ENCODE measurements around the gene MICAL2. TPM values are rescaled to one million over a fixed set of nuclear protein-coding genes. Genes with fewer than 3 reads are reported as not detected.
A peak's percentile ranks its signal among the peaks of the same experiment; 100 is the strongest.

The MICAL2 gene
- total RNA-seq, 2 donors from 2014 or later, result 194 TPM

DNA sequence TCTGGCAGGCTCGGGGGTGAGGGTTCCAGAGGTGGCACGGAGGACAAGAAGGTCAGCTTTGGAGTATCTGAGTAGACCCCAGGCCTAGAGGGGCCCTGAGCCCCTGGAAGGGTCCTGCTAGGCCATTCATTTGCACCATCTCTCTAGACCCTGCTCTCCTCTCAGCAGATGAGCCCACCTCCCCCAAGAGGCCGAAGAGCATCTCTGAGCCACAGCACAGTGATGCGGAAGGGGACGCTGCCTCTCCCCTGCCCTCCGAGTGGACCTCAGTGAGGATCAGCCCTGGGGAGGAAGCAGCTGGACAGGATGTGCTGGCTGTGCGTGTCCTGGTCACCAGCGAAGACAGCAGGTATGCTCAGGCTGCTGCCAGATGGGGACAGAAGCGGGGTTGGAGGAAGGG is 165.4 kb downstream of the MICAL2 start:
- Histone ChIP-seq H3K9me3 (no peaks in the 10 kb centered on the region), H3K36me3 (no peaks in the 10 kb centered on the region), H3K9ac (ENCODE audit: low read depth in 2 of 2, low read length in 2 of 2) (no peak overlapping the region), H3K27ac (no peak overlapping the region), H3K4me3 (no peak overlapping the region), H3K27me3 (no peaks in the 10 kb centered on the region), H3K4me1 (no peaks in the 10 kb centered on the region)
- intact Hi-C loops (cut with DNase I), result loop anchor here (10.0 kb wide), 1 partner anchor 341 kb away; no protein-coding TSS in a partner anchor
- TF ChIP-seq, protein P1, sequence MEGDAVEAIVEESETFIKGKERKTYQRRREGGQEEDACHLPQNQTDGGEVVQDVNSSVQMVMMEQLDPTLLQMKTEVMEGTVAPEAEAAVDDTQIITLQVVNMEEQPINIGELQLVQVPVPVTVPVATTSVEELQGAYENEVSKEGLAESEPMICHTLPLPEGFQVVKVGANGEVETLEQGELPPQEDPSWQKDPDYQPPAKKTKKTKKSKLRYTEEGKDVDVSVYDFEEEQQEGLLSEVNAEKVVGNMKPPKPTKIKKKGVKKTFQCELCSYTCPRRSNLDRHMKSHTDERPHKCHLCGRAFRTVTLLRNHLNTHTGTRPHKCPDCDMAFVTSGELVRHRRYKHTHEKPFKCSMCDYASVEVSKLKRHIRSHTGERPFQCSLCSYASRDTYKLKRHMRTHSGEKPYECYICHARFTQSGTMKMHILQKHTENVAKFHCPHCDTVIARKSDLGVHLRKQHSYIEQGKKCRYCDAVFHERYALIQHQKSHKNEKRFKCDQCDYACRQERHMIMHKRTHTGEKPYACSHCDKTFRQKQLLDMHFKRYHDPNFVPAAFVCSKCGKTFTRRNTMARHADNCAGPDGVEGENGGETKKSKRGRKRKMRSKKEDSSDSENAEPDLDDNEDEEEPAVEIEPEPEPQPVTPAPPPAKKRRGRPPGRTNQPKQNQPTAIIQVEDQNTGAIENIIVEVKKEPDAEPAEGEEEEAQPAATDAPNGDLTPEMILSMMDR (IDR thresholded peaks at IDR 0.05), result no peak
- no peak for DNase-seq

DNA sequence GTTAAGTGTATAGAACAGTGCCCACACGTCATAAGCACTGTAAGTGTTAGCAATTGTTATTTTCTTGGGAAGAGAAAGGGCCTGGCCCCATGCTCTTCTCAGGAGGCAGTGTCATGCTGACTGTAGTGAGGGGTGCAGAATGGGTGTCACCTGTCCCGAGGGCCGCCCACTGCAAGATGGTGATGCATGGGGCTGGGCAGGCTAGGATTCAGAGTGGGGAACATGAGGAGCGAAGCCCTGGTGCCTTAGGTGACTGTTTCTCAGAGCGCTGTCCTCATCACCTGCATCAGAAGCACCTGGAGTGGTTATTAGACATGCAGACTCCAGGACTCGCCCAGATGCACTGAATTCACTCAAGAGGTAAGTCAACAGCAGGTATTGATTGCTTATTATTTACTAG is 166.0 kb downstream of the MICAL2 start:
- intact Hi-C loops (cut with DNase I), result loop anchor here (10.0 kb wide), 1 partner anchor 342 kb away; no protein-coding TSS in a partner anchor
- TF ChIP-seq, protein P1 (IDR thresholded peaks at IDR 0.05), result no peak

DNA sequence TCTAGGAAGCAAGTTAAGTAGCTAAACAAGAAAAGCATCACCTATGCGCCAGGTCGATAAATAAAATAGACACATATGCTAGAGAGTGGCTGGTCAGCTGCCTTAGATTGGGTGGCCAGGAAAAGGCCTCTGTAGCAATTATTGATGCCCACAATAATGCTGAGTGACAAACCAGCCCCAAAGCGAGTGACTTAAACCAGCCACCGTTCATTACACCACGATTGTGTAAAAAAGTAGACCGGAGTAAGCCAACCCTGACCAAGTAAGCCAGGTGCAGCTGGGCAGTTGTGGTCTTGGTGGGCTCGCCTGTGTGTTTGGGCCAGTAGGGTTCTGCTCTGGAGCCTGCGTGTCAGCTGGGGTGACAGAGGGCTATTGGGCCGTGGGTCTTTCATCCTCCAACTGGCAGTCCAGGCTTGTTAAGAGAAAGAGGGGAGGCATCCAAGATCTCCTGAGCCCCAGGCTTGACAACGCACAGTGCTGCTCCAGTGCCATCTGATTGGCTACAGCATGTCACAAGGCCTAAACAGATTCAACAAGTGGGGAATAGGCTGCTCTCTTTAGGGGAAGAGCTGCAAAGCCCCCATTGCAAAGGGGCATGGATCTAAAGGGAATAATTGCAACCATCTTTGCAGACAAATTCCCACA is 166.6 kb downstream of the MICAL2 start:
- H3K27ac ChIP-seq, result no peak overlapping the region
- intact Hi-C loops (cut with DNase I), result loop anchor here (10.0 kb wide), 1 partner anchor 342 kb away; no protein-coding TSS in a partner anchor
- no peak overlapping the region for H3K4me3 ChIP-seq
- TF ChIP-seq, protein P1 (IDR thresholded peaks at IDR 0.05), result no peak
- H3K27me3 ChIP-seq, result no peaks in the 10 kb centered on the region
- DNase-seq, result no peak
- no peak overlapping the region for H3K9ac ChIP-seq (ENCODE audit: low read depth in 2 of 2, low read length in 2 of 2)
- no peaks in the 10 kb centered on the region for H3K36me3 ChIP-seq
- no peaks in the 10 kb centered on the region for H3K9me3 ChIP-seq
- H3K4me1 ChIP-seq, result no peaks in the 10 kb centered on the region

More for the DNA sequence above, 166.0 kb downstream of the MICAL2 start:
- Histone ChIP-seq H3K9ac (ENCODE audit: low read depth in 2 of 2, low read length in 2 of 2) (no peak overlapping the region), H3K27me3 (no peaks in the 10 kb centered on the region), H3K4me3 (no peak overlapping the region), H3K9me3 (no peaks in the 10 kb centered on the region), H3K27ac (no peak overlapping the region), H3K4me1 (no peaks in the 10 kb centered on the region), H3K36me3 (no peaks in the 10 kb centered on the region)
- DNase-seq, result no peak

DNA sequence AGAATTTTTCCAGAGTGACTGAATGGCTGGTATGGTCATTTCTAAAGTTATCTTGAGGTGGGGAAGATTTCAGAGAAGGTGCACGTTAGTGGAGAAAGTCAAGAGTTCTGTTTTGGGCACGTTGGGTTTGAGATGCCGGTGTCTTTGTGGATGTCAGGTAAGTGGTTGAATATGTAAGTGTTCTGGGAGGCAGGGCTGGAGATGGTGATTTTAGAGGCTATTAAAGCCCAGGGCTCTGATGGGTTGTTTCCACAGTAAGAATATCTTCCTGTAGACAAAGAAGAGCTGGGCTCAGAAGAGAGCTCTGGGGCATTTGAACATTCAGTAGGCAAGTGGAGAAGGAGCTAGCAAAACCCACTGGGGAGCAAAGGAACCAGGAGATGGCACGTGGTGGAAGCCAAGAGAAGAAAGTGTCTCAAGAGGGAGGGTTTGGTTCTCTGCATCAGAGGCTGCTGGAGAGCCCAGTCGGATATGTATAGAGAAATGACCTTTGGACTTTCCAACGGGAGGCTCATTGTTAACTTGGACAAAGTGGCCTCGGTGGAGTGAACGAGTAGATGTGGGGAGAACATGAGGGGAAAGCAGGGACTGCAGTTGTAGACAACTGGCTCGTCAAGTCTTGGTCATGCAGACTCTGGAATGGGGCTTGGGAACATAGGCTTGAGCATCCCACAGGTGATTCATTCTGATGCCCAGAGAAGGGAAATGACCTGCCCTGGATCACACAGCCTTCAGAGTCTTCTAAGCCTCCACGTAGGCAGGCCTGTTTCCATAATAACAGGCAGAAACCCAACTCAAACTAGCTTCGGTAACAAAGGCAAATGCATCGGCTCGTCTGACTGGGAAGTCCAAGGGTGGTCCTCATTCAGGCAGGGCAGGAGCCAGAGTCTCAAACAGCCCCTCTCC is 168.6 kb downstream of the MICAL2 start:
- H3K4me3 ChIP-seq, result no peak overlapping the region
- no peaks in the 10 kb centered on the region for H3K36me3 ChIP-seq
- no peaks in the 10 kb centered on the region for H3K9me3 ChIP-seq
- no peaks in the 10 kb centered on the region for H3K4me1 ChIP-seq
- intact Hi-C loops (cut with DNase I), result loop anchor here (10.0 kb wide), 1 partner anchor 344 kb away; no protein-coding TSS in a partner anchor
- no peak overlapping the region for H3K9ac ChIP-seq (ENCODE audit: low read depth in 2 of 2, low read length in 2 of 2)
- TF ChIP-seq, protein P1 (IDR thresholded peaks at IDR 0.05), result no peak
- DNase-seq, result no peak
- H3K27me3 ChIP-seq, result no peaks in the 10 kb centered on the region
- no peak overlapping the region for H3K27ac ChIP-seq

DNA sequence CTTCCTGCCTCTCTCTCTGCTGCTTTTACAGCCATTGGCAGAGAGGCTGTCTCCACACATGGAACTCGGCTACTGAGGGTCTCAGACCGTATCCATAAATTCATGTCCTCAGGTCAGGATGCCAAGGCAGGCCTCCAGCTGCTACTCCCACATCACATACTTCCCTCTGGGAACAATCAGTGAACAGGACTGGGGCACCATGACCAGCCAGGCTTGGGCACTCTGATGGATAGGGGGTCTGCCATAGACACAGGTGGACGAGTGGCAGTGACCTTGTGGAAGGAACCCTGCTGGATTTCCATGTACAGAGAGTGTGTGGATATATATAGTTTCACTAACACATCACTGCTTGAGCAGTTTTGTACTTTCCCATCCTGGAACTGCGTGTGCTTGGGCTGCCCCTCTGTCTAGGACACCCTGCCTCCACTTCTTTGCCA is 169.3 kb downstream of the MICAL2 start:
- Histone ChIP-seq H3K9ac (ENCODE audit: low read depth in 2 of 2, low read length in 2 of 2) (no peak overlapping the region), H3K27ac (no peak overlapping the region), H3K27me3 (no peaks in the 10 kb centered on the region), H3K4me3 (no peak overlapping the region), H3K9me3 (no peaks in the 10 kb centered on the region), H3K36me3 (no peaks in the 10 kb centered on the region), H3K4me1 (no peaks in the 10 kb centered on the region)
- TF ChIP-seq, protein P1 (IDR thresholded peaks at IDR 0.05), result no peak
- intact Hi-C loops (cut with DNase I), result loop anchor here (10.0 kb wide), 1 partner anchor 345 kb away; no protein-coding TSS in a partner anchor
- peak; percentile 14 for DNase-seq
